ENCODE measurements around the gene NFASC.

The NFASC gene

DNA sequence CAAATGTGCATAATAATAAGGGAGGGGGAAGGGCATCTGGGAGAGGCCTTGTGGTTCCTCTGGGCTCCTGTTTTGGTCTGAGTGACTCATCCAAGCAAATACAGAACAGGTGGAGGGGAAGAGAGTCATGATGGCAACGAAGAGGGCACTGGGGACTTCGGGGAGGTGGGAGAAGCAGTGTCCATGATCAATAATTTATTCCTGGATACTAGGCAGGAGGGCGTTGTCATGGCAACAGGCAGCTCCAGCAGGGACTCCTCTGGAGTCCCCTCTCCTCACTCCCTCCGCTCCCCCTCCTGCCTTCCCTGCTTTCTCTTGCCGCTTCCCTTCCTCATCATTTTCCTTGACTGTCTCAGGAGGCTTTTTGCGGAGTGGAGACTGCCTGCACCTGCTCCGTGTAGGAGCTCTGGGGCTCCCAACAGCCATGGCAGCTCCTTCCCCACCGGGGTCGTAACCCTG is 12.3 kb upstream of the NFASC start:
- no peaks in the 10 kb centered on the region for H3K36me3 ChIP-seq (ENCODE audit: control insufficient read depth, insufficient read depth, low read length)
- no peaks in the 10 kb centered on the region for H3K27me3 ChIP-seq (ENCODE audit: control insufficient read depth, insufficient read depth, low read length)
- H3K27ac ChIP-seq (ENCODE audit: low read depth, low read length): no peak overlapping the region
- H3K4me3 ChIP-seq (ENCODE audit: low read depth, low read length): no peak overlapping the region
- no peaks in the 10 kb centered on the region for H3K9me3 ChIP-seq (ENCODE audit: control insufficient read depth, insufficient read depth, low read length)
- peaks cover 12% of the 10 kb centered on the region for H3K4me1 ChIP-seq (ENCODE audit: control insufficient read depth, insufficient read depth, low read length)
- no peak overlapping the region for H3K9ac ChIP-seq (ENCODE audit: low read depth, low read length)

- Histone ChIP-seq H3K27me3 (ENCODE audit: control insufficient read depth, insufficient read depth, low read length) (no peaks in the 10 kb centered on the region), H3K36me3 (ENCODE audit: control insufficient read depth, insufficient read depth, low read length) (no peaks in the 10 kb centered on the region)
Observed at GRCh38 chr1:204859861-204860267, 10.8 kb upstream of the NFASC start.

GRCh38 chr1:204863024-204863423 is 7.6 kb upstream of the NFASC start:
- Histone ChIP-seq H3K4me3 (ENCODE audit: low read depth, low read length) (no peak overlapping the region), H3K9ac (ENCODE audit: low read depth, low read length) (no peak overlapping the region), H3K27me3 (ENCODE audit: control insufficient read depth, insufficient read depth, low read length) (no peaks in the 10 kb centered on the region), H3K36me3 (ENCODE audit: control insufficient read depth, insufficient read depth, low read length) (no peaks in the 10 kb centered on the region), H3K4me1 (ENCODE audit: control insufficient read depth, insufficient read depth, low read length) (peaks cover 7% of the 10 kb centered on the region), H3K27ac (ENCODE audit: low read depth, low read length) (no peak overlapping the region), H3K9me3 (ENCODE audit: control insufficient read depth, insufficient read depth, low read length) (no peaks in the 10 kb centered on the region)

More at GRCh38 chr1:204859861-204860267, 10.8 kb upstream of the NFASC start:
- H3K4me1 ChIP-seq (ENCODE audit: control insufficient read depth, insufficient read depth, low read length): peaks cover 7% of the 10 kb centered on the region
- H3K9me3 ChIP-seq (ENCODE audit: control insufficient read depth, insufficient read depth, low read length): no peaks in the 10 kb centered on the region
- H3K4me3 ChIP-seq (ENCODE audit: low read depth, low read length): no peak overlapping the region
- H3K9ac ChIP-seq (ENCODE audit: low read depth, low read length): no peak overlapping the region
- no peak overlapping the region for H3K27ac ChIP-seq (ENCODE audit: low read depth, low read length)

GRCh38 chr1:204863730-204864129 is 6.9 kb upstream of the NFASC start:
- Histone ChIP-seq H3K9ac (ENCODE audit: low read depth, low read length) (no peak overlapping the region), H3K27ac (ENCODE audit: low read depth, low read length) (no peak overlapping the region), H3K9me3 (ENCODE audit: control insufficient read depth, insufficient read depth, low read length) (no peaks in the 10 kb centered on the region), H3K4me1 (ENCODE audit: control insufficient read depth, insufficient read depth, low read length) (peaks cover 5% of the 10 kb centered on the region), H3K4me3 (ENCODE audit: low read depth, low read length) (no peak overlapping the region), H3K27me3 (ENCODE audit: control insufficient read depth, insufficient read depth, low read length) (no peaks in the 10 kb centered on the region), H3K36me3 (ENCODE audit: control insufficient read depth, insufficient read depth, low read length) (no peaks in the 10 kb centered on the region)

DNA sequence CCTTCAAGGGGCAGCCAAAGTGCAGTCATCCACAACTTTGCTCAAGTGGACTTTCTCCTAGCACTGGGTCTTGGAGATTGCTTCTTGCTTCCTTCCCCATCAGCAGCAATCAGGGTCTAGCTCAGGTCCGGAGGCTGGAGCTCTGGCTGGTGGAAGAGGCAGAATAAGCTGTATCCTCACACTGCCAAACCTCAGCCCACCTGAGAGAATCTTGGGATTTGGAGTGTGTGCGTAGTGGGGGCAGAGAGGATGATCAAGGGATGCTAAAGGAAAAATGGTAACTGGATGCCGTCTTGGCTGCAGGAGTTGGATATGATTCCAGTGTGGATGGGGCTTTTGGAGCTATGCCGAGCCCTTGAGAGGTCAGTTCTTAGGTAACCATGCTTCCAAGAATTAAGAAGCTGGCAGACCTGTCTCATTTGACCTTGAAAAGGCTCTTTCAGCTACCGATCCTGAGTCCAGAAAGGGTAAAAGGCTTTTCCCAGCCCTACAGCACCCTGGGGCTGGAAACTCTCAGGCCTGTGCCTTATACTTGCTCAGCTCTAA is 4.5 kb upstream of the NFASC start:
- Histone ChIP-seq H3K36me3 (ENCODE audit: control insufficient read depth, insufficient read depth, low read length) (no peaks in the 10 kb centered on the region), H3K4me3 (ENCODE audit: low read depth, low read length) (no peak overlapping the region), H3K27ac (ENCODE audit: low read depth, low read length) (no peak overlapping the region), H3K9ac (ENCODE audit: low read depth, low read length) (no peak overlapping the region), H3K9me3 (ENCODE audit: control insufficient read depth, insufficient read depth, low read length) (no peaks in the 10 kb centered on the region), H3K4me1 (ENCODE audit: control insufficient read depth, insufficient read depth, low read length) (peaks cover 5% of the 10 kb centered on the region), H3K27me3 (ENCODE audit: control insufficient read depth, insufficient read depth, low read length) (no peaks in the 10 kb centered on the region)

DNA sequence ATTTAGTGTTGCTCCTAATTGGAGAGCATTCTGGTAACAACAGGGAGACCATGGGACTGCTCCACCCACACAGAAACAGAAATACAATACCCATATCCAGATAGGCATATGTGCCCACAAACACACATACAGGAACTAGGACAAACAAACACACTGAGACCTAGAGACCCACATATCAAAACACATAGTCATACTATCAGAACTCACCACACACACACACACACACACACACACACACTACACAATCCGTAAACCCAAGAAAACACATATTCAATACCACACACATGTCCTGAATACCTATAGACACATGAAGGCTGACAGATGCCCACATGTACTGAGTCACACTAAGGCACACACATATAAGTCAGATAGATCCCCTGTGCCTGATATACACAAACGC is 3.5 kb upstream of the NFASC start:
- Histone ChIP-seq H3K27ac (ENCODE audit: low read depth, low read length) (no peak overlapping the region), H3K4me3 (ENCODE audit: low read depth, low read length) (no peak overlapping the region), H3K27me3 (ENCODE audit: control insufficient read depth, insufficient read depth, low read length) (no peaks in the 10 kb centered on the region), H3K4me1 (ENCODE audit: control insufficient read depth, insufficient read depth, low read length) (peaks cover 5% of the 10 kb centered on the region), H3K9ac (ENCODE audit: low read depth, low read length) (no peak overlapping the region), H3K36me3 (ENCODE audit: control insufficient read depth, insufficient read depth, low read length) (no peaks in the 10 kb centered on the region), H3K9me3 (ENCODE audit: control insufficient read depth, insufficient read depth, low read length) (no peaks in the 10 kb centered on the region)

DNA sequence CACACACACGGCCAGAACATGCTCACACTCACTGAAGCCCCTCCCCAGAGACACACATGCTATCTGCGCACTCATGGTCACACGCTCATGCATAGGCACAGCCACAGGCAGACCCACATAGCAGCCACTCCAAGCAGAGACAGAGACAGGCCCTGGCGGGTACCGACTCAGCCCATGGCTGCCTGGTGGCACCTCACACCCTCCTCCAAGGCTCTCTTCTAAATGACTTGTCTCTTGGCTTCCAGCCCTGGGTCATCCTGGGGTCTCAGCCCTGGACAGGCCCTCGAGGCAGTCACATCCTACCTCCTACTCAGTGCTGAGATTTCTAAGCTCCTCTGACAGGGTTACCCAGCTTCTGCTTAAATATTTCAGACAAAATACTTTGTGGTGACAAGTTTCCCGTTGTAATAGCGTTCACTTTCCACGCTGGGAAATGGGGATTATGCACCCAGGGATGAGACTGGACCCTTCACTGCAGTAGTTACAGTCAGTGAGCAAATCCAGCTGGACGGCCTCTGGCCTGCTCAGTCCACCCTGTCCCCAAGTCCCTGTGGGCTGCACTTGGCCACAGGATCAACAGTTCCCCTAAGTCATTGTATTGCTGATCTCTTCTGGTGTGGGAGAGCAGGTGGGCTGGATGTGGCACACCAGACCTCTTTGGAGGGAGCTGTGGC is 2.9 kb upstream of the NFASC start:
- no peaks in the 10 kb centered on the region for H3K9me3 ChIP-seq (ENCODE audit: control insufficient read depth, insufficient read depth, low read length)
- no peaks in the 10 kb centered on the region for H3K27me3 ChIP-seq (ENCODE audit: control insufficient read depth, insufficient read depth, low read length)
- H3K4me1 ChIP-seq (ENCODE audit: control insufficient read depth, insufficient read depth, low read length): peaks cover 5% of the 10 kb centered on the region
- H3K36me3 ChIP-seq (ENCODE audit: control insufficient read depth, insufficient read depth, low read length): no peaks in the 10 kb centered on the region
- H3K4me3 ChIP-seq (ENCODE audit: low read depth, low read length): no peak overlapping the region
- H3K9ac ChIP-seq (ENCODE audit: low read depth, low read length): no peak overlapping the region
- H3K27ac ChIP-seq (ENCODE audit: low read depth, low read length): no peak overlapping the region

- no peaks in the 10 kb centered on the region for H3K9me3 ChIP-seq (ENCODE audit: control insufficient read depth, insufficient read depth, low read length)
- H3K4me3 ChIP-seq (ENCODE audit: low read depth, low read length): no peak overlapping the region
- H3K36me3 ChIP-seq (ENCODE audit: control insufficient read depth, insufficient read depth, low read length): no peaks in the 10 kb centered on the region
- no peak overlapping the region for H3K27ac ChIP-seq (ENCODE audit: low read depth, low read length)
- peaks cover 5% of the 10 kb centered on the region for H3K4me1 ChIP-seq (ENCODE audit: control insufficient read depth, insufficient read depth, low read length)
- no peak overlapping the region for H3K9ac ChIP-seq (ENCODE audit: low read depth, low read length)
- no peaks in the 10 kb centered on the region for H3K27me3 ChIP-seq (ENCODE audit: control insufficient read depth, insufficient read depth, low read length)
Observed at GRCh38 chr1:204868340-204868700, 2.3 kb upstream of the NFASC start.

GRCh38 chr1:204869097-204869496 is 1.6 kb upstream of the NFASC start:
- Histone ChIP-seq H3K4me1 (ENCODE audit: control insufficient read depth, insufficient read depth, low read length) (peaks cover 5% of the 10 kb centered on the region), H3K9ac (ENCODE audit: low read depth, low read length) (no peak overlapping the region), H3K9me3 (ENCODE audit: control insufficient read depth, insufficient read depth, low read length) (no peaks in the 10 kb centered on the region), H3K36me3 (ENCODE audit: control insufficient read depth, insufficient read depth, low read length) (no peaks in the 10 kb centered on the region), H3K4me3 (ENCODE audit: low read depth, low read length) (no peak overlapping the region), H3K27me3 (ENCODE audit: control insufficient read depth, insufficient read depth, low read length) (no peaks in the 10 kb centered on the region), H3K27ac (ENCODE audit: low read depth, low read length) (no peak overlapping the region)

DNA sequence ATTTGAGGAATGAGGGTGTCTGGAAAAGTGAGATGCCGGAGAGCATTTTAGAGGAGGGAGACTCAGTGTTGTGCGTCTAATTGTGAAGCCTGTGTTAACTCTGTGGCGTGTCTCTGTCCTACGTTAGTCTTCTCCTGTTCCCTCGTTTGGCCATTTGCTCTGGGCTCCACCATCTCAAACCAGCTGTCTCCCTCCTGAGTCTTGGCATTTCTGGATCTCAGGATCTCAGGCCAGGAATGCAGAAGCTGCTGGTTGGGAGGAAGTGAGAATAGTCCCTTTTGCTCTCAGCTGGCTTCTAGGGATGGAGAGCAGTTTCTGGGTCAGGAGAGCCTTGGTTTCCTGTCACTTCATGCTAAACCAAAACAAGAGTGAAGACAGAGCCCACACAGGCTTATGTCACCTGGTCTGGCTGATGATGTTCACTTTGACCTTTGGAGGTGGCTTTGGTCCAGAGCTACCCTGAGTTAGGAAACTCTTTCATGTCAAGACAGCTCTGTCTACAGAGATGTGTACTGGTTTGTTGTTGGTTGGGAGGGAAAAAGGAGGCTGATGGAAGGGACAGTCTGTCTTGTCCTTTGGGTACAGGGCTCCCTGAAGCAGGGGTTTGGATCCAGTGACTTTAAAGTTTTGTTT is 859 bp downstream of the NFASC start:
- no peak overlapping the region for H3K27ac ChIP-seq (ENCODE audit: low read depth, low read length)
- H3K9me3 ChIP-seq (ENCODE audit: control insufficient read depth, insufficient read depth, low read length): no peaks in the 10 kb centered on the region
- no peak overlapping the region for H3K9ac ChIP-seq (ENCODE audit: low read depth, low read length)
- H3K27me3 ChIP-seq (ENCODE audit: control insufficient read depth, insufficient read depth, low read length): no peaks in the 10 kb centered on the region
- peaks cover 8% of the 10 kb centered on the region for H3K4me1 ChIP-seq (ENCODE audit: control insufficient read depth, insufficient read depth, low read length)
- H3K4me3 ChIP-seq (ENCODE audit: low read depth, low read length): no peak overlapping the region
- no peaks in the 10 kb centered on the region for H3K36me3 ChIP-seq (ENCODE audit: control insufficient read depth, insufficient read depth, low read length)

GRCh38 chr1:204872262-204872881 is 1.7 kb downstream of the NFASC start:
- H3K4me3 ChIP-seq (ENCODE audit: low read depth, low read length): no peak overlapping the region
- H3K9me3 ChIP-seq (ENCODE audit: control insufficient read depth, insufficient read depth, low read length): no peaks in the 10 kb centered on the region
- H3K36me3 ChIP-seq (ENCODE audit: control insufficient read depth, insufficient read depth, low read length): no peaks in the 10 kb centered on the region
- no peak overlapping the region for H3K27ac ChIP-seq (ENCODE audit: low read depth, low read length)
- no peaks in the 10 kb centered on the region for H3K27me3 ChIP-seq (ENCODE audit: control insufficient read depth, insufficient read depth, low read length)
- H3K4me1 ChIP-seq (ENCODE audit: control insufficient read depth, insufficient read depth, low read length): peaks cover 8% of the 10 kb centered on the region
- H3K9ac ChIP-seq (ENCODE audit: low read depth, low read length): no peak overlapping the region
